NT2/D1 (cell line): Measurements from ENCODE around the gene RANBP10.
"Not testable (repeated sequence)": the region's sequence is repeated elsewhere in the genome, so short reads cannot be mapped to it uniquely, and the experiment has no call there.

Experiments used
- YY1 ChIP-seq: IDR thresholded peaks from 2 replicates; pipeline ENCODE4 v1.6.1; 2011; ENCODE audit not compliant: insufficient read length, insufficient read depth
- ZNF274 ChIP-seq: IDR thresholded peaks from 2 replicates; pipeline ENCODE4 v1.6.1; 2011; ENCODE audit warnings: mild to moderate bottlenecking, low read depth, low read length

DNA sequence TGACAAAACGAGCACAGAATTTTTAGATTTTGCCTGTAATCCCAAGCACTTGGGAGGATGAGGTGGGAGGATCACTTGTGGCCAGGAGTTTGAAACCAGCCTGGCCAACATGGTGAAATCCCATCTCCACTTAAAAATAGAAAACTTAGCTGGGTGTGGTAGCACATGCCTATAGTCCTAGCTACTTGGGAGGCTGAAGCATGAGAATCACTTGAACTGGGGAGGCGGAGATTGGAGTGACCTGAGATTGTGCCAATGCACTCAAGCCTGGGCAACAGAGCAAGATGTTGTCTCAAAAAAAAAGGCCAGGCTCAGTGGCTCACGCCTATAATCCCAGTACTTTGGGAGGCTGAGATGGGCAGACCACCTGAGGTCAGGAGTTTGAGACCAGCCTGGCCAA, 55.0 kb downstream of the RANBP10 start:
- not testable (repeated sequence) for TF ChIP-seq YY1, ZNF274
